MCF 10A (cell line): Measurements from ENCODE around the gene MYL3. TPM values are rescaled to one million over a fixed set of nuclear protein-coding genes. Genes with fewer than 3 reads are reported as not detected.

Source experiments
- BruUV-seq: library from RNA; stranded (reverse); fragments of 400-500 nt; replicated peaks from 2 replicates; lab custom pipeline; 2021; lab: Mats Ljungman, UMichigan
- CTCF ChIA-PET: fragments of 300-600 bp; sonication (Branson Sonifier 250); formaldehyde crosslinking; extraction: SDS; loops from one replicate; lab custom pipeline; 2021; ENCODE audit warnings: antibody characterized with exemption, inconsistent platforms; lab: Yijun Ruan, JAX
- POLR2A ChIA-PET: fragments of 300-600, 350-650 bp; sonication (Branson Sonifier 250); formaldehyde crosslinking; extraction: SDS; loops from one replicate; lab custom pipeline; 2020; ENCODE audit warnings: antibody characterized with exemption, inconsistent platforms; lab: Yijun Ruan, JAX
- DNase-seq: peaks from one replicate; pipeline ENCODE4 v3.0.0-alpha.2; 2018; ENCODE audit not compliant: unreplicated experiment
- H3K27ac Mint-ChIP-seq: one replicate; pipeline ENCODE4 v1.8.0; 2022; ENCODE audit warnings: mild to moderate bottlenecking, low read depth, mixed read lengths; ENCODE audit not compliant: unreplicated experiment
- H3K27me3 Mint-ChIP-seq: one replicate; pipeline ENCODE4 v1.8.0; 2022; ENCODE audit warnings: mixed read lengths; ENCODE audit not compliant: insufficient read depth, unreplicated experiment
- H3K36me3 Mint-ChIP-seq: one replicate; pipeline ENCODE4 v1.8.0; 2022; ENCODE audit warnings: mild to moderate bottlenecking, moderate library complexity, mixed read lengths; ENCODE audit not compliant: insufficient read depth, unreplicated experiment
- H3K4me1 Mint-ChIP-seq: one replicate; pipeline ENCODE4 v1.8.0; 2022; ENCODE audit warnings: mixed read lengths; ENCODE audit not compliant: insufficient read depth, unreplicated experiment
- H3K4me3 Mint-ChIP-seq: one replicate; pipeline ENCODE4 v1.8.0; 2022; ENCODE audit warnings: mild to moderate bottlenecking, moderate library complexity, mixed read lengths; ENCODE audit not compliant: unreplicated experiment
- H3K9me3 Mint-ChIP-seq: one replicate; pipeline ENCODE4 v1.8.0; 2022; ENCODE audit warnings: mixed read lengths; ENCODE audit not compliant: unreplicated experiment
- intact Hi-C: fragments of 100-400 bp; cut with micrococcal nuclease; formaldehyde crosslinking; loops from 2 replicates; pipeline ENCODE4 v1.14.1; 2022
- total RNA-seq: library from RNA; stranded (reverse); gene quantifications from 2 replicates; pipeline ENCODE4 v1.2.3, GENCODE V29; 2022
- TF ChIP-seq, protein P1 (sequence below): fragments of 200-600 bp; IDR thresholded peaks from one replicate; pipeline ENCODE4 v1.8.0; 2022; ENCODE audit warnings: antibody characterized with exemption, mild to moderate bottlenecking; ENCODE audit not compliant: unreplicated experiment

MYL3 gene
- total RNA-seq, 1 experiment from 2014 or later = not detected

DNA sequence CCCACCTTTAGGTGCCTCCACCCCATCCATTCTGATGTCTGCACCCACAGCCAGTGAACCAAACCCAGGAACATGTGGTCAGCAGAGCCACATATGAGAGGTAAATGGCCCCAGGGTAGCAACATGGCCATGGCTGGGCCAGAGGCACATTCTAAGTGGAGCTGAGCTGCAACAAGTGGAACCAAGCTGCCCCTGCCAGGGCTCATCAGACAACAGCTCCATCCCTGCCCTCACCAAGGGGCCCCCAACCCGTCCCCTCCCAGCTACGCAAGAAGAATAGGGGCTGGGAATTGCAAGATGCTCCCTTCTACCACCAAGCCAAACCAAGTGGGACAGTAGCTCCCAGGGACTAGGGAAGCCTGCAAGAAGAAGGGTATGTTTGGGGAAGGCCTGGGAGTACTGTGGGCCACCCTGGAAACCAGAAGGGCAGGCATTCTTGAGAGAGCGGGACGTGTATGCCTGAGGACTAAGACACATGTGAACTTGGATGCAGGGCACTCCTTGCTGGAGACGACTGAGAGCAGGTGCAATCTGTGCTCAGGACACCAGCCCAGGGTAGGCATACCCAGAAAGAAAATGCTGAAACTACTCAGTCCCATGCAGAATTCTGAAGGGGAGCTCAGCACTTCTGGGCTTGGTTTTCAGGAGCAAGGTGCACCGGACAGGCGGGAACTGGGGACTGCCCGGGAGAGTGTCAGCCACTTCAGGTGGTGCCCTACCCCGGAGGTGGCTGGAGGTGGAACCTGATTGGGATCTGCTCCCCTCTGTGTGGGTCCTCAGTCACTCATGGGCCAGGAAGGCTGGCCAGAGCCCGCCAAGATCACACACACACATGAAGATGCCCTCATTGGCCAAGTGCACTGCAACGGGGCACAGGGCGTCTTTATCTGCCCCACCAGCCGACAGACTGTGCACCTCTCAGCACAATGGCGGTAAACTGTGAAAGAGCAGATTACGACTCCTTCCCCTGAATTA lies 9.5 kb downstream of the MYL3 start:
- Mint-ChIP-seq H3K9me3 (no peaks in the 10 kb centered on the region), H3K27ac (no peak overlapping the region), H3K4me1 (no peaks in the 10 kb centered on the region), H3K4me3 (no peak overlapping the region), H3K27me3 (peaks cover 44% of the 10 kb centered on the region), H3K36me3 (no peaks in the 10 kb centered on the region)
- intact Hi-C loops = no loop called here
- BruUV-seq = no TSS peak
- TF ChIP-seq, protein P1, sequence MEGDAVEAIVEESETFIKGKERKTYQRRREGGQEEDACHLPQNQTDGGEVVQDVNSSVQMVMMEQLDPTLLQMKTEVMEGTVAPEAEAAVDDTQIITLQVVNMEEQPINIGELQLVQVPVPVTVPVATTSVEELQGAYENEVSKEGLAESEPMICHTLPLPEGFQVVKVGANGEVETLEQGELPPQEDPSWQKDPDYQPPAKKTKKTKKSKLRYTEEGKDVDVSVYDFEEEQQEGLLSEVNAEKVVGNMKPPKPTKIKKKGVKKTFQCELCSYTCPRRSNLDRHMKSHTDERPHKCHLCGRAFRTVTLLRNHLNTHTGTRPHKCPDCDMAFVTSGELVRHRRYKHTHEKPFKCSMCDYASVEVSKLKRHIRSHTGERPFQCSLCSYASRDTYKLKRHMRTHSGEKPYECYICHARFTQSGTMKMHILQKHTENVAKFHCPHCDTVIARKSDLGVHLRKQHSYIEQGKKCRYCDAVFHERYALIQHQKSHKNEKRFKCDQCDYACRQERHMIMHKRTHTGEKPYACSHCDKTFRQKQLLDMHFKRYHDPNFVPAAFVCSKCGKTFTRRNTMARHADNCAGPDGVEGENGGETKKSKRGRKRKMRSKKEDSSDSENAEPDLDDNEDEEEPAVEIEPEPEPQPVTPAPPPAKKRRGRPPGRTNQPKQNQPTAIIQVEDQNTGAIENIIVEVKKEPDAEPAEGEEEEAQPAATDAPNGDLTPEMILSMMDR = no peak
- CTCF ChIA-PET = no interaction called here
- DNase-seq = no peak
- POLR2A ChIA-PET = no interaction called here

- no peak overlapping the region for H3K4me3 Mint-ChIP-seq
- peaks cover 35% of the 10 kb centered on the region for H3K27me3 Mint-ChIP-seq
- H3K9me3 Mint-ChIP-seq = no peaks in the 10 kb centered on the region
- H3K4me1 Mint-ChIP-seq = no peaks in the 10 kb centered on the region
- no peaks in the 10 kb centered on the region for H3K36me3 Mint-ChIP-seq
- no peak overlapping the region for H3K27ac Mint-ChIP-seq
- intact Hi-C loops = no loop called here
- TF ChIP-seq, protein P1 = no peak
- ChIA-PET CTCF (no interaction called here), POLR2A (no interaction called here)
- no TSS peak for BruUV-seq
- DNase-seq = no peak
These were observed 10.3 kb downstream of the MYL3 start for GRCh38 chr3:46852839-46853355.

GRCh38 chr3:46852334-46852720 lies 10.9 kb downstream of the MYL3 start:
- ChIA-PET POLR2A (no interaction called here), CTCF (no interaction called here)
- Mint-ChIP-seq H3K27ac (no peak overlapping the region), H3K36me3 (no peaks in the 10 kb centered on the region), H3K9me3 (no peaks in the 10 kb centered on the region), H3K27me3 (peaks cover 30% of the 10 kb centered on the region), H3K4me1 (no peaks in the 10 kb centered on the region), H3K4me3 (no peak overlapping the region)
- TF ChIP-seq, protein P1 = no peak
- no peak for DNase-seq
- intact Hi-C loops = no loop called here
- BruUV-seq = no TSS peak
